GM19043 (cell line): ENCODE measurements around the gene CALM1.

Experiments used
- ATAC-seq: cut with Tn5 transposase; IDR thresholded peaks from one replicate; pipeline ENCODE4 v1.9.1; 2021; ENCODE audit warnings: low read depth; ENCODE audit not compliant: unreplicated experiment

Gene CALM1

GRCh38 chr14:90407230-90407629, 10.4 kb downstream of the CALM1 start:
- no peak for ATAC-seq

GRCh38 chr14:90408713-90409112, 11.9 kb downstream of the CALM1 start:
- no peak for ATAC-seq

DNA sequence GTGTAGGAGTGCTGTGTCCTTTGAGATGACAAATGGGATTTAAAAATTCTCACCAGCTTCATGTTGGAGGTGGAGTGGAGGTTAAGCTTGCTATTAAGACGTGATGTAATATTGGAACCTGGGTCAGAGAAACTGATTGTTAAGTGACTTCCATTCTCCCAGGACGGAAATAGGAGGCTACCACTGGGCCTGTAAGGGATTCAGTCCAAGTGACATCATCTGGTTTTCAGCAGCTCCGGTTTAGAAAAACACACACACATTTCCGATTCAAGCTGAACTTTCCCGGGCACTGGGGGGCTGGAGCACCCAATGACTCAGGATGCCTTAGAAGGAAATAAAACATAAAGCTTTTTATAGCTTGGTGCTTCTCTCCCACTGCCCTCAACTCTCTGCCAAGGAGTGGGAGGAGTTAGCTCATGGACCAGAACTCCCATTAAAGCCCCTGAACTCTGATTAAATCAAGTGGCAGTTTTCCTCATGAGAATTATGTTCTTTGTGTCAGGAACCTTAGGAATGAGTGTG, 12.4 kb downstream of the CALM1 start:
- ATAC-seq: no peak

GRCh38 chr14:90412058-90412457, 15.2 kb downstream of the CALM1 start:
- ATAC-seq: no peak

- ATAC-seq: no peak
Observed at GRCh38 chr14:90416720-90417119, 19.9 kb downstream of the CALM1 start.

DNA sequence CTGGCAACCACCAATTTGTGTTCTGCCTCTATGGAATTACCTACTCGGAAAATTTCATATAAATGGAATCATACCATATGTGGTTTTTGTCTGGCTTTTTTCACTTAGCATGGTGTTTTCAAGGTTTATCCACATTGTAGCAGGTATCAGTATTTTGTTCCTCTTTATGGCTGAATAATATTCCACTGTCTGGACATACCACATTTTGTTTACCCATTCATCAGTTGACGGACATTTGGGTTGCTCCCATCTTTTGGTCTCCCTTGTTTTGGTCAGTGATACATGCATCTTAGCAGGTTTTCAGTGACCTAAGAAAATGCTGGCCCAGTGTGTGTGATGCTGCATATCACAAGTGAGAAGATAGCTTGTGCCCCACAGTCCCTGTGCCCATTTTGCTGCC, 21.2 kb downstream of the CALM1 start:
- no peak for ATAC-seq

GRCh38 chr14:90419200-90419599, 22.4 kb downstream of the CALM1 start:
- no peak for ATAC-seq

DNA sequence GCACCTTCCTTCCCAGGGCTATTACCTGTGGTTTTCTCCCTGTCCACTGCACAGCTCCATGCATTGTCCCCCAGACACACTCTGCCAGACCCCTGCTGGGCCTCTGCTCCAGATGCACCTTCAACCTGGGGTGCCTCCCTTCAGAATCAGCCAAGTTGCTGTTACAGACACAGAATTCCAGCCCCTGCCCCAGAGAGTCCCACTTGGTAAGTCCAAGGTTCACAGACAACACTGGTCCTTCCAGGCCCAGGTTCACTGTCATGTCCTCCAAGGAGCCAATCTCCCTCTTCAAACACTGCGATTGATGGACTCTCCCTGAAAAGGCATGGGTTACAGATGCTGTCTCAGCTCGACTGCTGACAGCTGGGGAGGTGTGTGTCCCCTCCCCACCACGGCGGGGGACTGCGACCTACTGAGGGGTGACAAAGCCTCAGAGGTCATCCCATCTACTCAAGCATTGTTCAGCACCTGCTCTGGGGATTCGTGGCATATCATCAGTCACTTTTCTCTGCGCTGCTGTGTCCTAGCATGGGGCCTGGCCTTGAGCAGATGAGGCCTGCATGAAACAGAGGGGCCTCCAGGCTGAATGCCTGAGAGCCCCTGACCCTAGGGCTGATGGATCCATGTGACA, 24.3 kb downstream of the CALM1 start:
- no peak for ATAC-seq

DNA sequence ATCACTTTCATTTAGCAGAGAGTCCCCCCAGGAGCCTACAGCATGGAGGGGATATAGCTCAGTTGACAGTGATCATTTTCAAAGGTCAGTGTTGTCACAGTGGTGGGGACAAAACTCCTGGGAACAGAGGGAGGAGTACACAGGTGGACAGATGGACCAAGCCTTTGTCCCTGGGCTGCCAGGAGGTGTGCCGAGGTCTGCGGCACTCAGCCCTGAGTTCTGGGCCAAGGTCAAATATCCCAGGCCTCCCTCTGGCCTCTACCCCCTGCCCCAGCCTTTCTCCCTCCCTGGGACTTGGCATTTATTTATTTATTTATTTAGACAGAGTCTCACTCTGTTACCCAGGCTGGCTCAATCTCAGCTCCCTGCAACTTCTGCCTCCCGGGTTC, 24.8 kb downstream of the CALM1 start:
- no peak for ATAC-seq

- no peak for ATAC-seq
Observed at GRCh38 chr14:90423166-90423565, 26.3 kb downstream of the CALM1 start.

- no peak for ATAC-seq
Observed at GRCh38 chr14:90424075-90424474, 27.2 kb downstream of the CALM1 start.

DNA sequence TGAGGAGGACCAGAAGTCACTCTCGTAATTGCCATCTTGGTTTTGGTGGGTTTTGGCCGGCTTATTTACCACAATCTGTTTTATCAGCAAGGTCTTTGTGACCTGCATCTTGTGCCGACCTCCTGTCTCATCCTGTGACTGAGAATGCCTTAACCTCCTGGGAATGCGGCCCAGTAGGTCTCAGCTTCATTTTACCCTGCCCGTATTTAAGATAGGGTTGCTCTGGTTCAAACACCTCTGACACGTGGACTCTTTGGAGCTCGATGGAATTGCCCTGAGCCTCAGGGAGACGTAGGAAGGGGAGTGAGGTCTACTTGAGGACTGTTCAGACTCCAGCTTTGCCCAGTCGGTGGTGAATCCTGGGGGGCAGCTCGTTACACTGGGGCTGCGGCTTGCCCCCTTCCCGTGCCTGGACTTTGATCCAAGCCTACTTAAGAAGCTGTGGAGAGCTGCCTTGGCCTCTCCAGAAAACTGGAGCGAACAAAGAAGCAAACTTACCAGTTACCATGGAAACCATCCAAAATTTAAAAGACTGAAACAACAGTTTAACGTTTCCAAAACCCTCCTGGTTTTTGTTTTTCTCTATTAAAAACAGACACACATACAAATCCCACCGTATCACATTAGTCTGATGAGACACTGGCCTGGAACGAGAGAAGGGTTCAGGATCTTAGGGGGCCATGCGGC, 28.0 kb downstream of the CALM1 start:
- ATAC-seq: no peak

DNA sequence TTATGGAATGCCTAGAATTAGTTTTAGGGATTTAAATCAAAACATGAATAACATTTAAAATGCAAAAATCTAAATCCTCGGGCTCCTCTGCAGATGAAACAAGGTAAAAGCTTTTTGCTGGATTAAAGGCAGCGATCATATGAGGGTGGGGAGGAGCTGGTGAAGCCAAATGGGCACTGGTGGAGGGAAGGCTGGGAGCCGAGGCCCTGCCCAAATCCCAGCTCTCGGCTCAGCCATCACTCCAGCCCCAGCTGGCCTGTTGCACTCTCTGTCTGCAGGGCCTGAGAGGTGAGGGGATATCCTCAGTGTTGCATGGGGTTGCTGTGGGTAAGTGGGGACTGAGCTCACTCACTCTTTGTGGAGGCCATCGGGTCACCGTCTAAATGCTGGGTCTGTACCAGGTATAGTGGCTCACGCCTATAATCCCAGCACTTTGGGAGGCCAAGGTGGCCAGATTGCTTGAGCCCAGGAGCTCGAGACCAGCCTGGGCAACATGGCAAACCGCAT, 28.6 kb downstream of the CALM1 start:
- ATAC-seq: no peak

DNA sequence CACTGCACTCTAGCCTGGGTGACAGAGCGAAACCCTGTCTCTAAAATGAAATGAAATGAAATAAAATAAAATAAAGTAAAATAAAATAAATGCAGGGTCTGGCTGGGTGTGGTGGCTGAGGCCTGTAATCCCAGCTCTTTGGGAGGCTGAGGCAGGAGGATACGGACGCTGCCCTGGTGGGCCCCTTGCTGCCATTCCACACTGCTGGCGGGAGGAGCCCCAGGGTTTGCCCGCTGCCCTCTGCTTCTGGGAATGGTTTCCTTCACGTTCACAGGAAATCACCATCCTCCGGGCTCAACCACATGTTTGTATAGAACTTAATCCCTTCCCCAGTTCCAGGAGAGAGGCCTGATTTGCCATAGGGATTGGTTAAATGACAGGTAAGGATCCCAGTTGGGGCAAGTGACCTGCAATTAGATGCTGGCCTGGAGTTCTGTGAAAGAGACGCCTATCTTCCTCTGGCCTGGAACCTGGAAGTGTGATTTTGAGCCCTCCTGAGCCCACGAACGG, 29.3 kb downstream of the CALM1 start:
- no peak for ATAC-seq

- ATAC-seq: no peak
Observed at GRCh38 chr14:90426663-90427062, 29.8 kb downstream of the CALM1 start.

DNA sequence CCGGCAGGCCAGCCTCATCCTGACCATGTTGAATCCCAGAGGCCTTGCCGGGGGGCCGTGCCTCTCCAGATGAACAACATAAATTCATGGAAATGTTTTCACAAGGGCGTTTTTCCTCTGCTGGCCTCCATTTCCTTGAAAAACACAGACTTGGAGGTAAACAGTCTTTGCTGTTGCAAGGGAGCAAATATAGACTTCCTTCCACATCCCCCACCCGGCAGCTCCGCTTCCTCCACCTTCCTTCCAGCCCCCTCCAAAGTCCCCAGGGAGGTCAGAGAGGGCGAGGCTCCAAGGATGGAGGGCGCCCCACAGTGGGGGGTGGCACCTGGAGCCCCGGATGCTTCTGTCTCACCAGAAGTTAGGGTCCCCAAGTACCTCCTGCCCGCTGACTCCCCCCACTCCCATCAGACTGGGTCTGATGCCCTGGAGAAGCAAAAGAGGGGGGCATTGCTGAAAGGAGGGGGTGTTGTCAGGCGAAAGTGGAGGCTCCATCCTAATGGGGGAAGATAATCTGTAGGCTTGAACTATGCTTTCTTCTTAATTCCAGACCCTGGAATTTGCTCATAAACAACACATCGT, 31.1 kb downstream of the CALM1 start:
- no peak for ATAC-seq

- no peak for ATAC-seq
Observed at GRCh38 chr14:90428676-90429075, 31.8 kb downstream of the CALM1 start.

GRCh38 chr14:90429236-90429635, 32.4 kb downstream of the CALM1 start:
- ATAC-seq: no peak

DNA sequence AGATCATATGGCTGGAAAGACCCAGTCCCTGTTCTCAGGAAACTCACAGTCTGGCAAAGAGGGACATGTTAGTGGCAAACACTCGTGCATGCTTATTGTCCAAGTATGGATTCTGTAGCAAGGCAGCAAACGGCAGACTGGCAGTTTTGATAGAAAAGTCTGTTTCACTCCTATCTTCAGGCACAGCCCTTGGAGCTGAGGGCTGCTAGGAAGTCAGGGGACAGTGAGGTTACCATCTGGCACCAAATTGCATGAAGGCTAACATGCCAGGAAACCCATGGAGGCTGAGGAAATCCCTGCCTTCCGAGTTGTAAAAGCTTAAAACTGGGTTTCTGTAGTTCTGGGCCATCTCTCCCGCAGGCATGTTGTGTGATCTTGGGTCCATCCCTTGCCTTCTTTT, 32.9 kb downstream of the CALM1 start:
- ATAC-seq: no peak

- ATAC-seq: no peak
Observed at GRCh38 chr14:90434370-90435020, 37.7 kb downstream of the CALM1 start.

DNA sequence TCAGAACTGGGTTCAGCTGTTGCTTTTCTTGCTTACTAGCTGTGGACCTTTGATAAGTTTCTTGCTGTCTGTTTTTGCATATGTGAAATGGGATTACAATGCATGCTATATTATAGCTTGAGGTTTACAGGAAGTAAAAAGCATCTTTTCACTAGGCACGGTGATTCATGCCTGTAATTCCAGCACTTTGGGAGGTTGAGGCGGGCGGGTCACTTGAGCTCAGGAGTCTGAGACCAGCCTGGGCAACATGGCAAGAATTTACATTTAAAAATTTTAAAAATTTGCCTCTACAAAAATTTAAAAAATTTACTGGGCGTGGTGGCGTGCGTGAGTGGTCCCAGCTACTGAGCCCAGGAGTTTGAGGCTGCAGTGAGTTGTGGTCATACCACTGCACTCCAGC, 42.0 kb downstream of the CALM1 start:
- no peak for ATAC-seq
